Naive thymus-derived CD8-positive, alpha-beta T cell (primary cell): Measurements from ENCODE around the gene SATB2. TPM values are rescaled to one million over a fixed set of nuclear protein-coding genes. Genes with fewer than 3 reads are reported as not detected.

Source experiments
- ATAC-seq, 2 donors: fragments of 150-1000 bp; cut with Tn5 transposase in 1 of 2; sonication (Bioruptor Pico), chemical (Tn5 transposase) in 1 of 2; 1 replicate in 1 of 2; 2 replicates in 1 of 2; pipeline ENCODE4 v1.10.0; 2021; ENCODE audit warnings: mild to moderate bottlenecking in 2 of 2, moderate library complexity in 2 of 2
- POLR2A ChIA-PET: fragments of 350-600 bp; sonication (Branson Sonifier 250); formaldehyde crosslinking; loops from one replicate; lab custom pipeline; 2021; ENCODE audit warnings: antibody characterized with exemption; lab: Charles Lee
- DNase-seq, 10 donors: peaks; one replicate each; pipeline versions ENCODE4 v3.0.0 to v3.0.0-alpha.2; 2020 to 2022
- H3K27ac Mint-ChIP-seq, 10 donors: one replicate each; pipeline ENCODE4 v1.8.0; 2020 to 2022; ENCODE audit warnings: mild to moderate bottlenecking in 10 of 10, mixed read lengths in 10 of 10, moderate library complexity in 4 of 10, inconsistent platforms in 1 of 10
- H3K27me3 Mint-ChIP-seq, 5 donors: one replicate each; pipeline ENCODE4 v1.8.0; 2021 to 2022; ENCODE audit warnings: mixed read lengths in 5 of 5
- H3K36me3 Mint-ChIP-seq, 3 donors: one replicate each; pipeline ENCODE4 v1.8.0; 2020 to 2022; ENCODE audit warnings: mixed read lengths in 3 of 3, mild to moderate bottlenecking in 2 of 3, inconsistent platforms in 1 of 3
- H3K4me1 Mint-ChIP-seq, 4 donors: one replicate each; pipeline ENCODE4 v1.8.0; 2021 to 2022; ENCODE audit warnings: mixed read lengths in 4 of 4
- H3K4me3 Mint-ChIP-seq, 10 donors: one replicate each; pipeline ENCODE4 v1.8.0; 2020 to 2022; ENCODE audit warnings: mild to moderate bottlenecking in 10 of 10, mixed read lengths in 10 of 10, moderate library complexity in 6 of 10, inconsistent platforms in 1 of 10
- H3K9me3 Mint-ChIP-seq, 9 donors: one replicate each; pipeline ENCODE4 v1.8.0; 2020 to 2022; ENCODE audit warnings: mixed read lengths in 9 of 9, mild to moderate bottlenecking in 3 of 9, inconsistent platforms in 1 of 9, moderate library complexity in 1 of 9
- polyA plus RNA-seq, 3 donors: library from polyadenylated mRNA; unstranded; fragments of 300-500 nt; fragmentation: Illumina TruSeq; gene quantifications; one replicate each; pipeline ENCODE4 v1.2.3, GENCODE V29; 2021
- total RNA-seq, 8 experiments: library from RNA in 2 of 8; stranded (reverse) in 2 of 8; gene quantifications; one replicate each; pipeline ENCODE4 v1.2.3 and lab custom pipeline; 2021 to 2026

Gene SATB2
- total and polyA plus RNA-seq, 5 experiments from 2014 or later: 0.02 to 0.74 (median 0.46) TPM; not detected in 1

- Mint-ChIP-seq H3K27me3 (peaks cover 0 to 12% (median 2%) of the 10 kb centered on the region in 5 donors), H3K27ac (no peak overlapping the region), H3K36me3 (no peaks in the 10 kb centered on the region), H3K4me1 (no peaks in the 10 kb centered on the region), H3K4me3 (no peak overlapping the region), H3K9me3 (peaks cover 0 to 7% (median 3%) of the 10 kb centered on the region in 9 donors)
- POLR2A ChIA-PET: no interaction called here
- DNase-seq: no peak
- ATAC-seq: no peak
Measured at GRCh38 chr2:199288424-199288823, 169.3 kb downstream of the SATB2 start.

GRCh38 chr2:199282309-199282708 lies 175.4 kb downstream of the SATB2 start:
- POLR2A ChIA-PET: no interaction called here
- no peak for DNase-seq
- H3K27ac Mint-ChIP-seq: no peak overlapping the region
- H3K4me3 Mint-ChIP-seq: no peak overlapping the region
- no peaks in the 10 kb centered on the region for H3K36me3 Mint-ChIP-seq
- no peaks in the 10 kb centered on the region for H3K4me1 Mint-ChIP-seq
- ATAC-seq: no peak
- peaks cover 0 to 15% (median 7%) of the 10 kb centered on the region in 9 donors for H3K9me3 Mint-ChIP-seq
- peaks cover 0 to 3% (median 0%) of the 10 kb centered on the region in 5 donors for H3K27me3 Mint-ChIP-seq

- H3K4me1 Mint-ChIP-seq: no peaks in the 10 kb centered on the region
- POLR2A ChIA-PET: no interaction called here
- no peak overlapping the region for H3K27ac Mint-ChIP-seq
Measured at GRCh38 chr2:199279146-199279545, 178.6 kb downstream of the SATB2 start.

GRCh38 chr2:199278099-199278498 lies 179.6 kb downstream of the SATB2 start:
- peaks cover 0 to 15% (median 5%) of the 10 kb centered on the region in 9 donors for H3K9me3 Mint-ChIP-seq

More at GRCh38 chr2:199279146-199279545, 178.6 kb downstream of the SATB2 start:
- Mint-ChIP-seq H3K27me3 (no peaks in the 10 kb centered on the region), H3K9me3 (peaks cover 0 to 15% (median 6%) of the 10 kb centered on the region in 9 donors), H3K4me3 (no peak overlapping the region), H3K36me3 (no peaks in the 10 kb centered on the region)
- ATAC-seq: no peak
- no peak for DNase-seq

GRCh38 chr2:199273042-199273511 lies 184.7 kb downstream of the SATB2 start:
- H3K27ac Mint-ChIP-seq: no peak overlapping the region
- H3K27me3 Mint-ChIP-seq: no peaks in the 10 kb centered on the region
- ATAC-seq: no peak
- H3K36me3 Mint-ChIP-seq: no peaks in the 10 kb centered on the region
- no peak for DNase-seq
- POLR2A ChIA-PET: no interaction called here
- peaks cover 0 to 2% (median 0%) of the 10 kb centered on the region in 9 donors for H3K9me3 Mint-ChIP-seq
- no peaks in the 10 kb centered on the region for H3K4me1 Mint-ChIP-seq
- no peak overlapping the region for H3K4me3 Mint-ChIP-seq

More at GRCh38 chr2:199278099-199278498, 179.6 kb downstream of the SATB2 start:
- no peak for ATAC-seq
- Mint-ChIP-seq H3K27ac (no peak overlapping the region), H3K27me3 (no peaks in the 10 kb centered on the region), H3K4me3 (no peak overlapping the region), H3K4me1 (no peaks in the 10 kb centered on the region), H3K36me3 (no peaks in the 10 kb centered on the region)
- DNase-seq: no peak
- POLR2A ChIA-PET: no interaction called here

GRCh38 chr2:199261936-199262335 lies 195.8 kb downstream of the SATB2 start:
- DNase-seq: no peak
- Mint-ChIP-seq H3K9me3 (peaks cover 9 to 55% (median 43%) of the 10 kb centered on the region in 9 donors), H3K27me3 (peaks cover 0 to 9% (median 1%) of the 10 kb centered on the region in 5 donors), H3K36me3 (peaks cover 0 to 26% (median 2%) of the 10 kb centered on the region in 3 donors), H3K27ac (no peak overlapping the region), H3K4me1 (no peaks in the 10 kb centered on the region), H3K4me3 (no peak overlapping the region)
- POLR2A ChIA-PET: no interaction called here
- no peak for ATAC-seq

- Mint-ChIP-seq H3K36me3 (peaks cover 0 to 26% (median 2%) of the 10 kb centered on the region in 3 donors), H3K4me3 (no peak overlapping the region), H3K27me3 (peaks cover 0 to 9% (median 0%) of the 10 kb centered on the region in 5 donors), H3K27ac (no peak overlapping the region), H3K9me3 (peaks cover 9 to 55% (median 41%) of the 10 kb centered on the region in 9 donors), H3K4me1 (no peaks in the 10 kb centered on the region)
- DNase-seq: no peak
- no peak for ATAC-seq
- POLR2A ChIA-PET: no interaction called here
Measured at GRCh38 chr2:199261239-199261638, 196.5 kb downstream of the SATB2 start.

GRCh38 chr2:199259671-199260070 lies 198.1 kb downstream of the SATB2 start:
- POLR2A ChIA-PET: no interaction called here
- peaks cover 9 to 46% (median 33%) of the 10 kb centered on the region in 9 donors for H3K9me3 Mint-ChIP-seq

GRCh38 chr2:199258291-199258690 lies 199.4 kb downstream of the SATB2 start:
- H3K36me3 Mint-ChIP-seq: peaks cover 0 to 18% (median 2%) of the 10 kb centered on the region in 3 donors
- H3K27me3 Mint-ChIP-seq: peaks cover 0 to 3% (median 0%) of the 10 kb centered on the region in 5 donors
- H3K4me3 Mint-ChIP-seq: no peak overlapping the region
- peaks cover 9 to 32% (median 23%) of the 10 kb centered on the region in 9 donors for H3K9me3 Mint-ChIP-seq
- no peak overlapping the region for H3K27ac Mint-ChIP-seq
- POLR2A ChIA-PET: no interaction called here
- no peak for ATAC-seq
- H3K4me1 Mint-ChIP-seq: no peaks in the 10 kb centered on the region
- DNase-seq: no peak

More at GRCh38 chr2:199259671-199260070, 198.1 kb downstream of the SATB2 start:
- Mint-ChIP-seq H3K4me3 (no peak overlapping the region), H3K27me3 (peaks cover 0 to 3% (median 0%) of the 10 kb centered on the region in 5 donors), H3K4me1 (no peaks in the 10 kb centered on the region), H3K36me3 (peaks cover 0 to 26% (median 2%) of the 10 kb centered on the region in 3 donors), H3K27ac (no peak overlapping the region)
- ATAC-seq (no peak), DNase-seq (no peak)

GRCh38 chr2:199257261-199258224 lies 200.2 kb downstream of the SATB2 start:
- Mint-ChIP-seq H3K9me3 (peaks cover 9 to 24% (median 17%) of the 10 kb centered on the region in 9 donors), H3K27ac (no peak overlapping the region), H3K4me3 (no peak overlapping the region), H3K36me3 (peaks cover 0 to 14% (median 2%) of the 10 kb centered on the region in 3 donors), H3K4me1 (no peaks in the 10 kb centered on the region), H3K27me3 (peaks cover 0 to 3% (median 0%) of the 10 kb centered on the region in 5 donors)
- DNase-seq (no peak), ATAC-seq (no peak)
- POLR2A ChIA-PET: no interaction called here

- Mint-ChIP-seq H3K36me3 (no peaks in the 10 kb centered on the region), H3K27me3 (no peaks in the 10 kb centered on the region), H3K4me1 (no peaks in the 10 kb centered on the region), H3K27ac (no peak overlapping the region), H3K4me3 (no peak overlapping the region), H3K9me3 (peaks cover 0 to 3% (median 0%) of the 10 kb centered on the region in 9 donors)
- no peak for DNase-seq
- ATAC-seq: no peak
- POLR2A ChIA-PET: no interaction called here
Measured at GRCh38 chr2:199230091-199230490, 227.6 kb downstream of the SATB2 start.

- H3K27ac Mint-ChIP-seq: no peak overlapping the region
- peaks cover 0 to 3% (median 0%) of the 10 kb centered on the region in 9 donors for H3K9me3 Mint-ChIP-seq
- H3K27me3 Mint-ChIP-seq: no peaks in the 10 kb centered on the region
- DNase-seq (no peak), ATAC-seq (no peak)
- H3K36me3 Mint-ChIP-seq: no peaks in the 10 kb centered on the region
- POLR2A ChIA-PET: no interaction called here
- H3K4me3 Mint-ChIP-seq: no peak overlapping the region
- no peaks in the 10 kb centered on the region for H3K4me1 Mint-ChIP-seq
Measured at GRCh38 chr2:199228887-199229819, 228.6 kb downstream of the SATB2 start.
